ENCODE results near the gene RTTN.

DNA sequence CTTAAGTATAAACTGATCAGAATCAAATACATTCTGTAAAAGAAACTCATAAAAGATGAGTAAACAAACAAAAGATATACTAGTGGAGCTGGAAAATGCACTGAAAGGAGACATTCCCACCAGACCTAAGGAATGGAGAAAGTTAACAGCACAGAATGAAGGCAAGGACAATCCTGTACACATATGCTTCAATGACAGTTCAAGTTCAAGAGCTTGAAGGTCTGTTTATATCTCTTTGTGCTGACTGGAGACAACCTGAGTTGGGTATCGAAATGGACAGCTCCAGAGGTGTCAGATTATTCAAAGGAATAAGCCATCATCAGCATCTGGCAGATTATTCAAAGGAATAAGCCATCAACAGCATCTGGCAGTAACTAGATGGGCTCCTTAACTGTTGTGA is 184.0 kb downstream of the RTTN start:
- TF ChIP-seq, protein P1, sequence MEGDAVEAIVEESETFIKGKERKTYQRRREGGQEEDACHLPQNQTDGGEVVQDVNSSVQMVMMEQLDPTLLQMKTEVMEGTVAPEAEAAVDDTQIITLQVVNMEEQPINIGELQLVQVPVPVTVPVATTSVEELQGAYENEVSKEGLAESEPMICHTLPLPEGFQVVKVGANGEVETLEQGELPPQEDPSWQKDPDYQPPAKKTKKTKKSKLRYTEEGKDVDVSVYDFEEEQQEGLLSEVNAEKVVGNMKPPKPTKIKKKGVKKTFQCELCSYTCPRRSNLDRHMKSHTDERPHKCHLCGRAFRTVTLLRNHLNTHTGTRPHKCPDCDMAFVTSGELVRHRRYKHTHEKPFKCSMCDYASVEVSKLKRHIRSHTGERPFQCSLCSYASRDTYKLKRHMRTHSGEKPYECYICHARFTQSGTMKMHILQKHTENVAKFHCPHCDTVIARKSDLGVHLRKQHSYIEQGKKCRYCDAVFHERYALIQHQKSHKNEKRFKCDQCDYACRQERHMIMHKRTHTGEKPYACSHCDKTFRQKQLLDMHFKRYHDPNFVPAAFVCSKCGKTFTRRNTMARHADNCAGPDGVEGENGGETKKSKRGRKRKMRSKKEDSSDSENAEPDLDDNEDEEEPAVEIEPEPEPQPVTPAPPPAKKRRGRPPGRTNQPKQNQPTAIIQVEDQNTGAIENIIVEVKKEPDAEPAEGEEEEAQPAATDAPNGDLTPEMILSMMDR (conservative IDR thresholded peaks at IDR 0.05), result no peak
- TF ChIP-seq EZH2 (IDR thresholded peaks at IDR 0.05; ENCODE audit: low read depth), result no peak

Data from PC-9 (cell line).